ENCODE results near the gene B4GALT5. TPM values are rescaled to one million over a fixed set of nuclear protein-coding genes. Genes with fewer than 3 reads are reported as not detected.

B4GALT5 gene
- total RNA-seq, 1 donor from 2014 or later: 72.9 TPM

- peaks cover 19% of the 10 kb centered on the region for H3K36me3 Mint-ChIP-seq (ENCODE audit: low read depth)
- POLR2A ChIA-PET: interaction anchor here (0.6 kb wide), 1 partner anchor 39 kb away, joined by 3 read pairs; no protein-coding TSS in a partner anchor
- no peak overlapping the region for H3K4me3 Mint-ChIP-seq
These were observed 16.6 kb downstream of the B4GALT5 start for GRCh38 chr20:49697071-49697470.

GRCh38 chr20:49696594-49696993, 17.1 kb downstream of the B4GALT5 start:
- POLR2A ChIA-PET: interaction anchor here (0.6 kb wide), 1 partner anchor 39 kb away, joined by 3 read pairs; no protein-coding TSS in a partner anchor
- no peak for DNase-seq
- H3K4me3 Mint-ChIP-seq: no peak overlapping the region
- H3K36me3 Mint-ChIP-seq (ENCODE audit: low read depth): peaks cover 17% of the 10 kb centered on the region
- peaks cover 80% of the 10 kb centered on the region for H3K4me1 Mint-ChIP-seq
- intact Hi-C loops (cut with micrococcal nuclease): no loop called here
- no peaks in the 10 kb centered on the region for H3K9me3 Mint-ChIP-seq
- H3K27me3 Mint-ChIP-seq: no peaks in the 10 kb centered on the region
- no peak for ATAC-seq (ENCODE audit: low read depth)
- TF ChIP-seq CTCF (IDR thresholded peaks at IDR 0.05): no peak
- H3K27ac Mint-ChIP-seq: no peak overlapping the region
- CTCF ChIA-PET: interaction anchor here (0.8 kb wide), 1 partner anchor 152 kb away, joined by 4 read pairs; no protein-coding TSS in a partner anchor

More at GRCh38 chr20:49697071-49697470, 16.6 kb downstream of the B4GALT5 start:
- H3K4me1 Mint-ChIP-seq: peaks cover 81% of the 10 kb centered on the region
- H3K27ac Mint-ChIP-seq: no peak overlapping the region
- intact Hi-C loops (cut with micrococcal nuclease): no loop called here
- no peak for ATAC-seq (ENCODE audit: low read depth)
- no peak for TF ChIP-seq CTCF (IDR thresholded peaks at IDR 0.05)
- CTCF ChIA-PET: interaction anchor here (0.8 kb wide), 1 partner anchor 151 kb away, joined by 4 read pairs; no protein-coding TSS in a partner anchor
- no peaks in the 10 kb centered on the region for H3K9me3 Mint-ChIP-seq
- H3K27me3 Mint-ChIP-seq: no peaks in the 10 kb centered on the region
- DNase-seq: no peak

- H3K4me1 Mint-ChIP-seq: peaks cover 75% of the 10 kb centered on the region
- intact Hi-C loops (cut with micrococcal nuclease): no loop called here
These were observed 17.8 kb downstream of the B4GALT5 start for GRCh38 chr20:49695830-49696229.

GRCh38 chr20:49694450-49695071, 19.1 kb downstream of the B4GALT5 start:
- POLR2A ChIA-PET: interaction anchor here (0.8 kb wide), 1 partner anchor 91 kb away, joined by 3 read pairs; no protein-coding TSS in a partner anchor
- intact Hi-C loops (cut with micrococcal nuclease): no loop called here
- Mint-ChIP-seq H3K36me3 (ENCODE audit: low read depth) (peaks cover 17% of the 10 kb centered on the region), H3K27me3 (no peaks in the 10 kb centered on the region), H3K4me1 (peaks cover 66% of the 10 kb centered on the region), H3K9me3 (no peaks in the 10 kb centered on the region), H3K4me3 (no peak overlapping the region), H3K27ac (peak overlapping the region; percentile 6)
- no peak for TF ChIP-seq CTCF (IDR thresholded peaks at IDR 0.05)
- DNase-seq (no peak), ATAC-seq (ENCODE audit: low read depth) (no peak)
- CTCF ChIA-PET: no interaction called here

More at GRCh38 chr20:49695830-49696229, 17.8 kb downstream of the B4GALT5 start:
- ChIA-PET POLR2A (interaction anchor here (0.7 kb wide), 1 partner anchor 104 kb away, joined by 4 read pairs; no protein-coding TSS in a partner anchor), CTCF (no interaction called here)
- TF ChIP-seq CTCF (IDR thresholded peaks at IDR 0.05): no peak
- Mint-ChIP-seq H3K36me3 (ENCODE audit: low read depth) (peaks cover 16% of the 10 kb centered on the region), H3K4me3 (no peak overlapping the region), H3K27ac (no peak overlapping the region), H3K9me3 (no peaks in the 10 kb centered on the region), H3K27me3 (no peaks in the 10 kb centered on the region)
- DNase-seq (no peak), ATAC-seq (ENCODE audit: low read depth) (no peak)

GRCh38 chr20:49693435-49694171, 20.1 kb downstream of the B4GALT5 start:
- no peak for ATAC-seq (ENCODE audit: low read depth)
- intact Hi-C loops (cut with micrococcal nuclease): no loop called here
- Mint-ChIP-seq H3K27ac (no peak overlapping the region), H3K9me3 (no peaks in the 10 kb centered on the region), H3K4me3 (no peak overlapping the region), H3K27me3 (no peaks in the 10 kb centered on the region), H3K36me3 (ENCODE audit: low read depth) (peaks cover 18% of the 10 kb centered on the region), H3K4me1 (peaks cover 56% of the 10 kb centered on the region)
- no peak for TF ChIP-seq CTCF (IDR thresholded peaks at IDR 0.05)
- DNase-seq: no peak
- ChIA-PET CTCF (interaction anchor here (0.7 to 0.9 kb wide), 2 partner anchors 10 to 14 kb away, joined by 3 to 4 read pairs; no protein-coding TSS in a partner anchor), POLR2A (interaction anchor here (0.5 to 1.2 kb wide), 7 partner anchors 8 to 250 kb away, joined by 3 to 8 read pairs (median 3); no protein-coding TSS in a partner anchor)
